Suprapubic skin (tissue), 4 donors: ENCODE data around the gene FBXO5.

Experiments used
- CTCF ChIP-seq, 2 donors: fragments of 200-600 bp in 1 of 2; fragments of 450-650 bp in 1 of 2; sonication (generic) in 1 of 2; IDR thresholded peaks; one replicate each; pipeline ENCODE4 v1.5.1; 2016 to 2019; ENCODE audit warnings: antibody characterized with exemption in 2 of 2, mild to moderate bottlenecking in 1 of 2, moderate library complexity in 1 of 2
- EP300 ChIP-seq: sonication (generic); formaldehyde crosslinking; IDR thresholded peaks from one replicate; pipeline ENCODE4 v1.6.1; 2017; ENCODE audit warnings: antibody characterized with exemption
- POLR2A ChIP-seq, 2 donors: fragments of 450-650 bp; IDR thresholded peaks; one replicate each; pipeline ENCODE4 v1.6.1; 2017; ENCODE audit warnings: antibody characterized with exemption in 2 of 2, mild to moderate bottlenecking in 2 of 2, moderate library complexity in 2 of 2
- POLR2AphosphoS5 ChIP-seq, 3 donors: sonication (generic); formaldehyde crosslinking; IDR thresholded peaks; one replicate each; pipeline ENCODE4 v1.6.1; 2017; ENCODE audit warnings: antibody characterized with exemption in 3 of 3

GRCh38 chr6:152976749-152977148, 6.1 kb downstream of the FBXO5 start:
- TF ChIP-seq POLR2A (IDR thresholded peaks at IDR 0.05) (no peak), EP300 (no peak), POLR2AphosphoS5 (IDR thresholded peaks at IDR 0.05) (no peak), CTCF (IDR thresholded peaks at IDR 0.05) (no peak)
